CD4-positive, alpha-beta T cell (primary cell): ENCODE measurements around the gene CASS4. TPM values are rescaled to one million over a fixed set of nuclear protein-coding genes. Genes with fewer than 3 reads are reported as not detected.

Source experiments
- ATAC-seq: fragments of 200-7000 bp; cut with Tn5 transposase; one replicate; pipeline ENCODE4 v1.10.0; 2022; ENCODE audit warnings: mild to moderate bottlenecking; ENCODE audit not compliant: poor library complexity
- CTCF ChIA-PET: fragments of 350-600 bp; sonication (Branson Sonifier 250); formaldehyde crosslinking; loops from one replicate; lab custom pipeline; 2021; ENCODE audit warnings: antibody characterized with exemption, inconsistent platforms; lab: Charles Lee
- POLR2A ChIA-PET: fragments of 350-600 bp; sonication (Branson Sonifier 250); formaldehyde crosslinking; loops from one replicate; lab custom pipeline; 2021; ENCODE audit warnings: antibody characterized with exemption, inconsistent platforms; lab: Charles Lee
- DNase-seq, 14 experiments: peaks; one replicate each; pipeline ENCODE4 v3.0.0-alpha.2; 2013 to 2020; ENCODE audit warnings: mixed read lengths in 2 of 14
- H3K27ac ChIP-seq, 2 donors: one replicate each; pipeline versions ENCODE4 v1.5.1 to v1.7.0; 2013; ENCODE audit warnings: low read length in 2 of 2, low read depth in 1 of 2, mild to moderate bottlenecking in 1 of 2
- H3K27me3 ChIP-seq, 2 experiments: 1 replicate in 1 of 2; 2 replicates in 1 of 2; pipeline versions ENCODE4 v1.6.1 to v1.7.0; 2013; ENCODE audit warnings: low read length in 2 of 2, control low read depth in 1 of 2, mild to moderate bottlenecking in 1 of 2, moderate library complexity in 1 of 2; ENCODE audit not compliant: insufficient read depth in 2 of 2, control insufficient read depth in 1 of 2
- H3K36me3 ChIP-seq: one replicate; pipeline ENCODE4 v1.6.1; 2013; ENCODE audit warnings: low read length, control low read depth; ENCODE audit not compliant: insufficient read depth
- H3K4me1 ChIP-seq: one replicate; pipeline ENCODE4 v1.6.1; 2013; ENCODE audit warnings: low read length, control low read depth; ENCODE audit not compliant: insufficient read depth
- H3K4me3 ChIP-seq: one replicate; pipeline ENCODE4 v1.5.1; 2013; ENCODE audit warnings: mild to moderate bottlenecking, low read length, moderate library complexity
- H3K9me3 ChIP-seq, 2 experiments: 1 replicate in 1 of 2; 2 replicates in 1 of 2; pipeline versions ENCODE4 v1.6.1 to v1.7.0; 2013; ENCODE audit warnings: low read length in 2 of 2, mild to moderate bottlenecking in 2 of 2, control low read depth in 1 of 2, moderate library complexity in 1 of 2; ENCODE audit not compliant: control insufficient read depth in 1 of 2, insufficient read depth in 1 of 2
- H3K27ac Mint-ChIP-seq: one replicate; pipeline ENCODE4 v1.8.0; 2020; ENCODE audit warnings: mixed read lengths
- H3K27me3 Mint-ChIP-seq: one replicate; pipeline ENCODE4 v1.8.0; 2021; ENCODE audit warnings: mixed read lengths
- H3K36me3 Mint-ChIP-seq: one replicate; pipeline ENCODE4 v1.8.0; 2021; ENCODE audit warnings: low read depth, mixed read lengths
- H3K4me1 Mint-ChIP-seq: one replicate; pipeline ENCODE4 v1.8.0; 2021; ENCODE audit warnings: low read depth, mixed read lengths
- H3K4me3 Mint-ChIP-seq: one replicate; pipeline ENCODE4 v1.8.0; 2020; ENCODE audit warnings: mild to moderate bottlenecking, mixed read lengths
- H3K9me3 Mint-ChIP-seq: one replicate; pipeline ENCODE4 v1.8.0; 2020; ENCODE audit warnings: mixed read lengths
- CTCF ChIP-seq: fragments of 200-600 bp; IDR thresholded peaks from one replicate; pipeline ENCODE4 v1.8.0; 2022; ENCODE audit warnings: antibody characterized with exemption, mild to moderate bottlenecking
- intact Hi-C, 2 experiments: fragments of 100-400 bp; cut with DNase I in 1 of 2; cut with micrococcal nuclease in 1 of 2; formaldehyde crosslinking; loops; one replicate each; pipeline versions ENCODE4 v1.15.1 to v1.9.0; 2023 to 2025; cut with DNase I, micrococcal nuclease
- total RNA-seq, 174 experiments: library from RNA in 2 of 174; stranded (reverse) in 2 of 174; gene quantifications; one replicate each; pipeline ENCODE4 v1.2.3 and lab custom pipeline; 2021 to 2026

The CASS4 gene
- total RNA-seq, 2 experiments from 2014 or later, result 37.0 to 39.8 TPM

DNA sequence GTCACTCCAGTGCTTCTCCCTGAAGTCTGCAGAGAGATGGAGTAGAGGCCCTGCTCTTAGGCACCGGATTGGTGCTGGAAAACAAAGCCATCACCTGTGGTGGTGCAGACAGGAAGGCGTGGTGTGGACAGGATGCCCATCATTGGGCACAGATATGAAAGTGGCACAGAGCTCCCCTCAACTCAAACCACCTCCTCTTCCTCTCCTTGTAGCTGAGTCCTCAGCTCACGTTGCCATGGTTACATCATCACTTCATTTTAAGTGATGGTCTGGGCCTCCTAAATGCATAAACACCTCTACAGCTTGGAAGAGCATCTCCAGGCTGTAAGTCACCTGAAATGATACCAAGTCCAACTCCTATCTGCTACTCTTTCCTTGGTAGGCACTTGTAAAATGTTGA lies 48.4 kb downstream of the CASS4 start:
- DNase-seq, result peak in 10 of 14 experiments; percentile 14 to 90 (median 33)
- Histone ChIP-seq H3K9me3 (peaks cover 0 to 5% of the 10 kb centered on the region in 2 experiments), H3K27me3 (no peaks in the 10 kb centered on the region), H3K4me3 (no peak overlapping the region), H3K27ac (peak overlapping the region; percentile 31 to 74), H3K36me3 (peaks cover 14% of the 10 kb centered on the region), H3K4me1 (peaks cover 30% of the 10 kb centered on the region)
- H3K27ac Mint-ChIP-seq, result peak overlapping the region; percentile 78
- CTCF ChIA-PET, result interaction anchor here (0.8 to 0.9 kb wide), 2 partner anchors 47 to 65 kb away, joined by 3 read pairs; no protein-coding TSS in a partner anchor
- ATAC-seq, result peak; percentile 96
- H3K4me3 Mint-ChIP-seq, result no peak overlapping the region
- POLR2A ChIA-PET, result no interaction called here
- peaks cover 37% of the 10 kb centered on the region for H3K36me3 Mint-ChIP-seq
- no peaks in the 10 kb centered on the region for H3K9me3 Mint-ChIP-seq
- no peaks in the 10 kb centered on the region for H3K27me3 Mint-ChIP-seq
- no peak for TF ChIP-seq CTCF
- H3K4me1 Mint-ChIP-seq, result peaks cover 41% of the 10 kb centered on the region
- intact Hi-C loops, result loop anchor here in 1 of 2 experiments (2.0 kb wide), 1 partner anchor 48 kb away; the partner anchor contains the start of gene CASS4

DNA sequence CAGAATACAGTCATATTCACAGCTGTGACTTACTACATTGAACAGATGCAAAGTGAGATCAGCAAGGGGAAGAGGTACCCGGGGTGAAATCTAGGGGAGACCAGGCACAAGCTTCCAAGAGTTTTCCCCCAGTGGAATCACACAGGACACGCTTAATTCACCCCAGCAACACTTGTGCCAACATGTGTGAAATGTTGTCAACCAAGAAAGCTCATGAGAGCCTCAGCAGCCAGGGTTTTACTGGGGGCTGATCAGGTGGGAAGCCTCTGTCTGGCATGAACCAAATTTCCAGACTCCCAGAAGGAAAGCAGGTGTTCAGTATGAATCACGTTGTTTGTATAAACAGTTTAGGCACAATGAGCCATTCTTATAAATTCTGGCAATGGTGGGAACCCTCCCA lies 49.5 kb downstream of the CASS4 start:
- no peak overlapping the region for H3K27ac ChIP-seq
- H3K36me3 ChIP-seq, result peaks cover 14% of the 10 kb centered on the region
- H3K4me1 Mint-ChIP-seq, result peaks cover 43% of the 10 kb centered on the region
- H3K9me3 Mint-ChIP-seq, result no peaks in the 10 kb centered on the region
- H3K4me1 ChIP-seq, result peaks cover 30% of the 10 kb centered on the region
- peaks cover 35% of the 10 kb centered on the region for H3K36me3 Mint-ChIP-seq
- no peak for ATAC-seq
- intact Hi-C loops, result loop anchor here in 1 of 2 experiments (2.0 kb wide), 1 partner anchor 49 kb away; the partner anchor contains the start of gene CASS4
- H3K27me3 Mint-ChIP-seq, result no peaks in the 10 kb centered on the region
- ChIA-PET CTCF (no interaction called here), POLR2A (no interaction called here)
- H3K4me3 Mint-ChIP-seq, result no peak overlapping the region
- peaks cover 0 to 5% of the 10 kb centered on the region in 2 experiments for H3K9me3 ChIP-seq
- TF ChIP-seq CTCF, result no peak
- H3K27ac Mint-ChIP-seq, result peak overlapping the region; percentile 78
- no peaks in the 10 kb centered on the region for H3K27me3 ChIP-seq
- DNase-seq, result no peak
- no peak overlapping the region for H3K4me3 ChIP-seq

DNA sequence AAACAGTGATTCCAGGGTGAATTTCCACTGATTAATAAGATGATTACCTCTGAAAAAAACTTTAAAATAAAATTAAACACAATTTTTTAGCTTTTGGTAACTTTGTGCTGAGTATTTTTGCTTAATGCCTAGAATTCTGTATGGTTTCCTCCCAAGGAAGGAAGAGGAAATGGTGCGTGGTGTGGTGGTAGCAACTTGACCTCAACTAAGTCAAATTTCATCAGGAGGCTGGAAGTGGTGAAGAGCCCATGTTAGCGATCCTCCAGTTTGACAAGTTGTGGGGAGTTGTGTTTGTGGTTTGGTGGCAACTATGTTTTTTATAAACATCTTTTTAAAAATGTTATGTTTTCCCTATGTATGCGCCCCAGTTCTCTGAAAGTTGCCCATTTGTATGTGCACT lies 51.4 kb downstream of the CASS4 start:
- peaks cover 29% of the 10 kb centered on the region for H3K36me3 Mint-ChIP-seq
- TF ChIP-seq CTCF, result no peak
- POLR2A ChIA-PET, result interaction anchor here (0.7 to 2.8 kb wide), 3 partner anchors 9 to 70 kb away, joined by 3 to 10 read pairs (median 3); partner anchors contain the start of gene CASS4
- H3K27ac Mint-ChIP-seq, result peak overlapping the region; percentile 46
- Histone ChIP-seq H3K36me3 (peaks cover 10% of the 10 kb centered on the region), H3K4me3 (no peak overlapping the region), H3K9me3 (peaks cover 0 to 2% of the 10 kb centered on the region in 2 experiments), H3K27me3 (no peaks in the 10 kb centered on the region), H3K4me1 (peaks cover 34% of the 10 kb centered on the region), H3K27ac (no peak overlapping the region)
- no peak overlapping the region for H3K4me3 Mint-ChIP-seq
- peaks cover 51% of the 10 kb centered on the region for H3K4me1 Mint-ChIP-seq
- DNase-seq (peak in 3 of 14 experiments; percentile 48 to 76 (median 61)), ATAC-seq (no peak)
- H3K27me3 Mint-ChIP-seq, result no peaks in the 10 kb centered on the region
- no peaks in the 10 kb centered on the region for H3K9me3 Mint-ChIP-seq
- intact Hi-C loops, result no loop called here
- CTCF ChIA-PET, result no interaction called here
